NB4 (cell line): ENCODE results near the gene SUPT16H.

Source experiments
- MYC ChIP-seq: IDR thresholded peaks from 2 replicates; pipeline ENCODE4 v1.6.1; 2011; ENCODE audit warnings: low read depth, low read length
- POLR2A ChIP-seq: IDR thresholded peaks from 2 replicates; pipeline ENCODE4 v1.6.1; 2011; ENCODE audit warnings: mild to moderate bottlenecking; ENCODE audit not compliant: insufficient read length; ENCODE audit errors: extremely low read depth

DNA sequence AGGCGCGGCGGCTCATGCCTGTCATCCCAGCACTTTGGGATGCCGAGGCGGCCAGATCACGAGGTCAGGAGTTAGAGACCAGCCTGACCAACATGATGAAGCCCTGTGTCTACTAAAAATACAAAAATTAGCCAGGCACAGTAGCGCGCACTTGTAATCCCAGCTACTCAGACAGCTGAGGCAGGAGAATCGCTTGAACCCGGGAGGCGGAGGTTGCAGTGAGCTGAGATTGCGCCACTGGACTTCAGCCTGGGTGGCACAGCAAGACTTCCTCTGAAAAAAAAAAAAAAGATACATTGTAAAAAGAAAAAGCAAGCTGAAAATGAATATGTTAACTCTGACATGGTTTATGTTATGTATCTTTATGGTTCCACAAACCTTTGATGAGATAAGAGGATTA, 70.3 kb downstream of the SUPT16H start:
- TF ChIP-seq POLR2A (no peak), MYC (no peak)
